G401.6 (cell line): ENCODE data around the gene RPL12.

Experiments
- FAIRE-seq: peaks from 2 replicates; lab custom pipeline; 2012; peaks lifted over from hg19 to GRCh38; lab: Jason Lieb, UNC

The RPL12 gene

DNA sequence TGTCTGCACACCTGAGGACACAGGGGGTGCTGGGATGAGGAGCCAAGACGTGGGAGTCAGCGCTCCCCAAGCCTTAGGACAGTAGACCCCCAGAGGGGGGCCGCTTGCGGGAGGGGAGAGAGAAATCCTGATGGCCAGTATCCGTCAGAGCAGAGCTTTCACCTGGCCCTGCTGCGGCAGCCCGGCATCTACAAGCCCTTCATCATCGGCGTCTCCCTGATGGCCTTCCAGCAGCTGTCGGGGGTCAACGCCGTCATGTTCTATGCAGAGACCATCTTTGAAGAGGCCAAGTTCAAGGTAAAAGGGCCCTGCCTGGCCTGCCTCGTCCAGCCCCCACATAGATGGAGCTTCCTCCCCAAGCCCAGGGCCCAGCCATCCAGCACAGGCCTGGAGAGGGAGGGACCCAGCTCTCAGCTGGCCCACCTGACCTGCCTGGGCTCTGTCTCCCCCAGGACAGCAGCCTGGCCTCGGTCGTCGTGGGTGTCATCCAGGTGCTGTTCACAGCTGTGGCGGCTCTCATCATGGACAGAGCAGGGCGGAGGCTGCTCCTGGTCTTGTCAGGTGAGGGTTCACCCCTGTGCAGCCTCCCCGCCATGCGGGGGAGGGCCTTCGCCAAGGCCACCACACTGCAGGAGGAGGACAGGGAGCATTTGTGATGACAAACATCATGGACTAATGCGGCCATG, 47.6 kb downstream of the RPL12 start:
- no peak for FAIRE-seq

DNA sequence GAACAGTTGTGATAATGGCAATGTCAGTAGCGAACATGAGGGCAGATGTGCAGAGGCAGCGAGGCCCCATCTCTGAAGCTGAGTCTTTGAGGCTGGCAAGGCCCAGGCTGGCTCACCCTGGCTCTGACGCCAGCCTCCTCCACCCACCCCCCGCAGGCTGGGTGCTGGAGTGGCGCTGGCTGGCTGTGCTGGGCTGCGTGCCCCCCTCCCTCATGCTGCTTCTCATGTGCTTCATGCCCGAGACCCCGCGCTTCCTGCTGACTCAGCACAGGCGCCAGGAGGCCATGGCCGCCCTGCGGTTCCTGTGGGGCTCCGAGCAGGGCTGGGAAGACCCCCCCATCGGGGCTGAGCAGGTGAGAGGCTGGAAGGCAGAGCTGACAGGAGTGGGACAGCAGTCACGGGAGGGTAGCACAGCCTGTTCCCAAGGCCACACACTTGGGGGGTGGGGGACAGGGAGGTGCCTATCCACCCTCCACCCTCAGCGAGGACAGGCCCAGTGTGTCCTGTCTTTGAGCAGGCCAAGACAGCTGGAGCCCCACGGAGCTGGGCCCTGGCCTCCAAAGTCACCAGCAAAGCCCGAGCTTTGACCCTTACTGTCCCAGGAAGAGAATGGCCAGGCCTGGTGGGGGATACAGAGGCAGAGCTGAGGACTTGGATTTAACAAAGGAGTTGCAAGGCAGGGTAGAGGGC, 48.7 kb downstream of the RPL12 start:
- no peak for FAIRE-seq

DNA sequence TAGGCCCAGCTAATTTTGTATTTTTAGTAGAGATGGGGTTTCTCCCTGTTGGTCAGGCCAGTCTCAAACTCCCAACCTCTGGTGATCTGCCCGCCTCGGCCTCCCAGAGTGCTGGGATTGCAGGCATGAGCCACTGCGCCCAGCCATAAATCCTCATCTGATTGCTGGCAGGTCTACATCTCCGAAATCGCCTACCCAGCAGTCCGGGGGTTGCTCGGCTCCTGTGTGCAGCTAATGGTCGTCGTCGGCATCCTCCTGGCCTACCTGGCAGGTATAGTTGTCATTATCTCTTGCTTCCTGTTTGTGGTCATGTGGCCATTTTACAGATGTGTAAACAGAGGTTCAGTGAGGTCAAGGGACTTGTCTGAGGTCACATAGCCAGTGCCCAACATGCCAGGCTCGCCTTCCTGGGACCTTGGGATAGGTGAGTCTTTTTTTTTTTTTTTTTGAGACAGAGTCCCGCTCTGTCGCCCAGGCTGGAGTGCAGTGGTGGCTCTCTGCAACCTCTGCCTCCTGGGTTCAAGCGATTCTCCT, 51.4 kb downstream of the RPL12 start:
- no peak for FAIRE-seq

DNA sequence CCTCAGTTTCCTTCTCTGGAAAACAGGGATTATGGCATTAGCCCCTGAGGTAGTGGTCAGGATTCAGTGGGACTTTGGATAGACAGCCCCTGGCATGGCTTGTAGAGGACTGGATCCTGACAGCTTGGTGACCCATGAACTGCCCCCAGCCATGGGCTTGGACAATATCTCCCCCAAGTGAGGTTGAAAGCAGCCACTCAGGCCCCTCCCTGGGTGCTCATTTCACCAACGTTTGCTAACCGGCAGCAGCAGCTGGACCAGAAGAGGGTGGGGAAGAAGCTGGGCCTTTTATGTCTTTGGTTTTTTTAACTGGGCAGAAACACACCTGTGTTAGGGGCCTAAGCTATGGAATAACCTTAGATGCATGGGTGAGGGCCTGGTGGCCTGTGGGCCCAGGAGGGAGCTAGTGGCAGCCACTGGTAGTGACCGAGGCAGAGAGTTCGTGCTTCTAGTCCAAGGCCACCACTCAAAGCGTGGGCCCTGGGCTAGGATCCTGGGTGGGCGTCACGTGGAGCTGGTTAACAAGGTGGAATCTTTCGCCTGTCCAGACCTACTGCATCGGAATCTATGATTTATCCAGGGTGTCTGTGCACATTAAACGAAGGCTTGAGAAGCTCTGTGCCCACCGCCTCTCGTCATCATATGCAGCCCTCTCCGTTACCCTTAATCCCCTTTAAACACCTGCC, 52.3 kb downstream of the RPL12 start:
- no peak for FAIRE-seq

DNA sequence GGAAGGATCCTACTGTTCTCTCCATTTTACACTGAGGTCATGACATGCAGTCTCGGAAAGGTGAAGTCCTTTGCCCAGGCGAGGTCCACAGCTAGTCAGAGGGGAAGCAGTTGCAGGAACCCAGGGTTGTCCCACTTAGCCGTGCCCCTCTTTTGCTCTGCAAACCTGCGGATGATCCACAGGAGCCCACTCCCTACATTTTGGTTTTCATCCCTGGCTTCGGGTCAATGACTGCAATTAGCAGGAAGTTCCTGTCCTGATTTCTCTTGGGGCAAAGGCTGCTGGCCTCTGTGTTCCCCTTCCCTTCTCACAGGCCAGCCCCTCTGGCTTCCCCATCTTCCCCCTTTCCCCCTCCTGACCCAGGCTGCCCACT, 52.9 kb downstream of the RPL12 start:
- no peak for FAIRE-seq
